HepG2 (cell line): Measurements from ENCODE around the gene SLC25A28. TPM values are rescaled to one million over a fixed set of nuclear protein-coding genes. Genes with fewer than 3 reads are reported as not detected.

Experiments
- ATF7-NPFF ChIP-seq: sonication (generic); formaldehyde crosslinking; IDR thresholded peaks from 2 replicates; pipeline ENCODE4 v1.8.1; 2023; ENCODE audit warnings: mild to moderate bottlenecking, low read depth, missing genetic modification reagents, moderate library complexity
- BRCA1 ChIP-seq: sonication (generic); formaldehyde crosslinking; IDR thresholded peaks from 2 replicates; pipeline ENCODE4 v1.4.0; 2020; ENCODE audit warnings: missing genetic modification reagents
- E2F1 ChIP-seq: sonication (generic); formaldehyde crosslinking; IDR thresholded peaks from 2 replicates; pipeline ENCODE4 v1.5.0; 2020; ENCODE audit warnings: missing genetic modification reagents
- FOXA1 ChIP-seq, 2 experiments: fragments of 450-650 bp in 1 of 2; sonication (generic) in 1 of 2; formaldehyde crosslinking in 1 of 2; IDR thresholded peaks; 2 replicates each; pipeline versions ENCODE4 v1.4.0 to v1.6.1; 2016 to 2020; ENCODE audit warnings: missing genetic modification reagents in 1 of 2
- GABPA ChIP-seq, 2 experiments: IDR thresholded peaks; 2 replicates each; pipeline ENCODE4 v1.6.1; 2011 to 2016; ENCODE audit warnings: low read depth in 2 of 2, low read length in 1 of 2, missing biosample characterization in 1 of 2, missing genetic modification characterization in 1 of 2
- GLI4 ChIP-seq: sonication (generic); formaldehyde crosslinking; IDR thresholded peaks from 2 replicates; pipeline ENCODE4 v1.5.1; 2020; ENCODE audit warnings: missing genetic modification reagents, mild to moderate bottlenecking, moderate library complexity, borderline replicate concordance
- HDAC1 ChIP-seq: sonication (generic); formaldehyde crosslinking; IDR thresholded peaks from 2 replicates; pipeline ENCODE4 v1.5.1; 2020; ENCODE audit warnings: mild to moderate bottlenecking, missing genetic modification reagents
- HOXA7 ChIP-seq: sonication (generic); formaldehyde crosslinking; IDR thresholded peaks from 2 replicates; pipeline ENCODE4 v1.8.1; 2022; ENCODE audit warnings: mild to moderate bottlenecking, missing genetic modification reagents, moderate library complexity
- JUND ChIP-seq: sonication (generic); formaldehyde crosslinking; IDR thresholded peaks from 2 replicates; pipeline ENCODE4 v1.8.0; 2022; ENCODE audit warnings: mild to moderate bottlenecking, missing genetic modification reagents
- KLF6 ChIP-seq: IDR thresholded peaks from 2 replicates; pipeline ENCODE4 v1.8.0; 2016; ENCODE audit warnings: missing biosample characterization, missing genetic modification reagents
- MAFF ChIP-seq: IDR thresholded peaks from 2 replicates; pipeline ENCODE4 v1.6.1; 2011; ENCODE audit warnings: low read depth, low read length, improper control_type of control experiment
- NFYB ChIP-seq: sonication (generic); formaldehyde crosslinking; IDR thresholded peaks from 2 replicates; pipeline ENCODE4 v1.4.0; 2020; ENCODE audit warnings: missing genetic modification reagents
- POLR2A ChIP-seq, 2 experiments: IDR thresholded peaks; 2 replicates each; pipeline ENCODE4 v1.6.1; 2011; ENCODE audit warnings: low read depth in 2 of 2, low read length in 2 of 2, mild to moderate bottlenecking in 1 of 2, moderate library complexity in 1 of 2; ENCODE audit not compliant: insufficient read depth in 1 of 2
- SALL2 ChIP-seq: sonication (generic); formaldehyde crosslinking; IDR thresholded peaks from 2 replicates; pipeline ENCODE4 v1.8.1; 2023; ENCODE audit warnings: mild to moderate bottlenecking, missing genetic modification reagents, inconsistent platforms
- SPEN ChIP-seq: sonication (generic); formaldehyde crosslinking; IDR thresholded peaks from 2 replicates; pipeline ENCODE4 v1.5.1; 2020; ENCODE audit warnings: low read depth, mild to moderate bottlenecking, missing genetic modification reagents
- ZFP36L2 ChIP-seq: sonication (generic); formaldehyde crosslinking; IDR thresholded peaks from 2 replicates; pipeline ENCODE4 v1.4.0; 2020; ENCODE audit warnings: missing genetic modification reagents
- ZNF180 ChIP-seq: sonication (generic); formaldehyde crosslinking; IDR thresholded peaks from 2 replicates; pipeline ENCODE4 v1.4.0; 2020; ENCODE audit warnings: low read depth, missing genetic modification reagents, borderline replicate concordance
- ZNF224 ChIP-seq: sonication (generic); formaldehyde crosslinking; IDR thresholded peaks from 2 replicates; pipeline ENCODE4 v1.5.0; 2020; ENCODE audit warnings: mild to moderate bottlenecking, missing genetic modification reagents
- ZNF333 ChIP-seq: sonication (generic); formaldehyde crosslinking; IDR thresholded peaks from 2 replicates; pipeline ENCODE4 v1.4.0; 2020; ENCODE audit warnings: mild to moderate bottlenecking, missing genetic modification reagents, borderline replicate concordance
- ZNF354B ChIP-seq: sonication (generic); formaldehyde crosslinking; IDR thresholded peaks from 2 replicates; pipeline ENCODE4 v1.8.0; 2022; ENCODE audit warnings: mild to moderate bottlenecking, missing genetic modification reagents
- ZNF563 ChIP-seq: sonication (generic); formaldehyde crosslinking; IDR thresholded peaks from 2 replicates; pipeline ENCODE4 v1.8.0; 2022; ENCODE audit warnings: mild to moderate bottlenecking, moderate library complexity, missing genetic modification reagents
- ZNF569 ChIP-seq: sonication (generic); formaldehyde crosslinking; IDR thresholded peaks from 2 replicates; pipeline ENCODE4 v1.5.0; 2020; ENCODE audit warnings: mild to moderate bottlenecking, missing genetic modification reagents, moderate library complexity, borderline replicate concordance
- polyA plus RNA-seq, 8 experiments: library from polyadenylated mRNA; depleted of rRNA in 3 of 8; stranded (reverse) in 7 of 8; unstranded in 1 of 8; fragments of >200 nt; fragmentation: Illumina TruSeq in 4 of 8; extraction: Trizol in 4 of 8; gene quantifications; 2 replicates each; pipeline versions ENCODE4 v1.2.1 to v1.2.3, GENCODE V29; 2011 to 2016; ENCODE audit warnings: low read depth in 4 of 8, missing spikeins in 1 of 8, mixed read lengths in 1 of 8; ENCODE audit not compliant: insufficient read depth in 1 of 8
- total RNA-seq, 5 experiments: library from RNA; depleted of rRNA; stranded (reverse); fragments of >200 nt; fragmentation: Illumina TruSeq; extraction: Trizol; gene quantifications; 2 replicates each; pipeline ENCODE4 v1.2.3, GENCODE V29; 2016; ENCODE audit warnings: low read depth in 1 of 5
- TF ChIP-seq, protein P1 (sequence below): IDR thresholded peaks from 2 replicates; pipeline ENCODE4 v1.6.1; 2016; ENCODE audit warnings: missing genetic modification reagents, missing compliant biosample characterization
- TF ChIP-seq, protein P2 (sequence below): sonication (generic); formaldehyde crosslinking; IDR thresholded peaks from 2 replicates; pipeline ENCODE4 v1.4.0; 2020; ENCODE audit warnings: missing genetic modification reagents
- TF ChIP-seq, protein P3 (sequence below): sonication (generic); formaldehyde crosslinking; IDR thresholded peaks from 2 replicates; pipeline ENCODE4 v1.5.0; 2020; ENCODE audit warnings: mild to moderate bottlenecking, missing genetic modification reagents, moderate library complexity

Gene SLC25A28
- total and polyA plus RNA-seq, 2 of the 13 experiments (the other 11 are each of a cell fraction or from before 2014, with no cell fraction given), result 15.2 to 41.0 TPM

GRCh38 chr10:99659031-99659867 lies 39.0 kb upstream of the SLC25A28 start, which contains the start of gene ENTPD7 (continued):
- TF ChIP-seq ZNF333 (CRISPR knock-in tag), result no peak
- 0 out of 2 replicates have a peak, but pooled peaks have one; percentile 48 for TF ChIP-seq ZNF354B (CRISPR knock-in tag)
- TF ChIP-seq HOXA7 (CRISPR knock-in tag), result no peak
- TF ChIP-seq BRCA1 (CRISPR knock-in tag), result no peak
- no peak for TF ChIP-seq FOXA1 (IDR thresholded peaks at IDR 0.05)
- TF ChIP-seq FOXA1 (CRISPR knock-in tag; IDR thresholded peaks at IDR 0.05), result no peak
- no peak; the same call in 1 of the 2 replicates for TF ChIP-seq KLF6 (CRISPR knock-in tag)
- no peak for TF ChIP-seq SALL2 (CRISPR knock-in tag)
- no peak for TF ChIP-seq JUND (CRISPR knock-in tag)
- TF ChIP-seq ZNF569 (CRISPR knock-in tag), result no peak
- TF ChIP-seq ATF7-NPFF (CRISPR knock-in tag), result peak; percentile 33; the same call in 1 of the 2 replicates
- peak; percentile 92 for TF ChIP-seq NFYB (CRISPR knock-in tag)
- TF ChIP-seq HDAC1 (CRISPR knock-in tag), result peak; percentile 92
- no peak for TF ChIP-seq ZNF180
- TF ChIP-seq ZNF563 (CRISPR knock-in tag), result no peak
- 0 out of 2 replicates have a peak, but pooled peaks have one; percentile 58 for TF ChIP-seq E2F1
- TF ChIP-seq ZFP36L2 (CRISPR knock-in tag), result no peak
- TF ChIP-seq MAFF, result peak; percentile 14; the same call in 1 of the 2 replicates
- peak; percentile 49 for TF ChIP-seq GABPA (IDR thresholded peaks at IDR 0.05; ENCODE audit: low read depth, low read length)
- peak; percentile 76 for TF ChIP-seq GABPA (CRISPR knock-in tag; IDR thresholded peaks at IDR 0.05; ENCODE audit: low read depth)
- TF ChIP-seq, protein P1, sequence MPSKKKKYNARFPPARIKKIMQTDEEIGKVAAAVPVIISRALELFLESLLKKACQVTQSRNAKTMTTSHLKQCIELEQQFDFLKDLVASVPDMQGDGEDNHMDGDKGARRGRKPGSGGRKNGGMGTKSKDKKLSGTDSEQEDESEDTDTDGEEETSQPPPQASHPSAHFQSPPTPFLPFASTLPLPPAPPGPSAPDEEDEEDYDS, result peak; percentile 82
- TF ChIP-seq ZNF224, result no peak
- no peak for TF ChIP-seq GLI4
- peak; percentile 86 to 89 for TF ChIP-seq POLR2A (IDR thresholded peaks at IDR 0.05; ENCODE audit: insufficient read depth in 1 of 2, low read depth in 2 of 2, low read length in 2 of 2)
- TF ChIP-seq, protein P2, sequence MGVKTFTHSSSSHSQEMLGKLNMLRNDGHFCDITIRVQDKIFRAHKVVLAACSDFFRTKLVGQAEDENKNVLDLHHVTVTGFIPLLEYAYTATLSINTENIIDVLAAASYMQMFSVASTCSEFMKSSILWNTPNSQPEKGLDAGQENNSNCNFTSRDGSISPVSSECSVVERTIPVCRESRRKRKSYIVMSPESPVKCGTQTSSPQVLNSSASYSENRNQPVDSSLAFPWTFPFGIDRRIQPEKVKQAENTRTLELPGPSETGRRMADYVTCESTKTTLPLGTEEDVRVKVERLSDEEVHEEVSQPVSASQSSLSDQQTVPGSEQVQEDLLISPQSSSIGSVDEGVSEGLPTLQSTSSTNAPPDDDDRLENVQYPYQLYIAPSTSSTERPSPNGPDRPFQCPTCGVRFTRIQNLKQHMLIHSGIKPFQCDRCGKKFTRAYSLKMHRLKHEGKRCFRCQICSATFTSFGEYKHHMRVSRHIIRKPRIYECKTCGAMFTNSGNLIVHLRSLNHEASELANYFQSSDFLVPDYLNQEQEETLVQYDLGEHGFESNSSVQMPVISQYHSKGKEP (CRISPR knock-in tag), result no peak
- peak; percentile 59; the same call in 1 of the 2 replicates for TF ChIP-seq SPEN (CRISPR knock-in tag)
- TF ChIP-seq, protein P3, sequence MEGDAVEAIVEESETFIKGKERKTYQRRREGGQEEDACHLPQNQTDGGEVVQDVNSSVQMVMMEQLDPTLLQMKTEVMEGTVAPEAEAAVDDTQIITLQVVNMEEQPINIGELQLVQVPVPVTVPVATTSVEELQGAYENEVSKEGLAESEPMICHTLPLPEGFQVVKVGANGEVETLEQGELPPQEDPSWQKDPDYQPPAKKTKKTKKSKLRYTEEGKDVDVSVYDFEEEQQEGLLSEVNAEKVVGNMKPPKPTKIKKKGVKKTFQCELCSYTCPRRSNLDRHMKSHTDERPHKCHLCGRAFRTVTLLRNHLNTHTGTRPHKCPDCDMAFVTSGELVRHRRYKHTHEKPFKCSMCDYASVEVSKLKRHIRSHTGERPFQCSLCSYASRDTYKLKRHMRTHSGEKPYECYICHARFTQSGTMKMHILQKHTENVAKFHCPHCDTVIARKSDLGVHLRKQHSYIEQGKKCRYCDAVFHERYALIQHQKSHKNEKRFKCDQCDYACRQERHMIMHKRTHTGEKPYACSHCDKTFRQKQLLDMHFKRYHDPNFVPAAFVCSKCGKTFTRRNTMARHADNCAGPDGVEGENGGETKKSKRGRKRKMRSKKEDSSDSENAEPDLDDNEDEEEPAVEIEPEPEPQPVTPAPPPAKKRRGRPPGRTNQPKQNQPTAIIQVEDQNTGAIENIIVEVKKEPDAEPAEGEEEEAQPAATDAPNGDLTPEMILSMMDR, result peak; percentile 33
